GM19043 (cell line): ENCODE results near the gene TOGARAM1.
A peak's percentile ranks its signal among the peaks of the same experiment; 100 is the strongest.

Source experiments
- ATAC-seq: cut with Tn5 transposase; IDR thresholded peaks from one replicate; pipeline ENCODE4 v1.9.1; 2021; ENCODE audit warnings: low read depth; ENCODE audit not compliant: unreplicated experiment

TOGARAM1 gene

DNA sequence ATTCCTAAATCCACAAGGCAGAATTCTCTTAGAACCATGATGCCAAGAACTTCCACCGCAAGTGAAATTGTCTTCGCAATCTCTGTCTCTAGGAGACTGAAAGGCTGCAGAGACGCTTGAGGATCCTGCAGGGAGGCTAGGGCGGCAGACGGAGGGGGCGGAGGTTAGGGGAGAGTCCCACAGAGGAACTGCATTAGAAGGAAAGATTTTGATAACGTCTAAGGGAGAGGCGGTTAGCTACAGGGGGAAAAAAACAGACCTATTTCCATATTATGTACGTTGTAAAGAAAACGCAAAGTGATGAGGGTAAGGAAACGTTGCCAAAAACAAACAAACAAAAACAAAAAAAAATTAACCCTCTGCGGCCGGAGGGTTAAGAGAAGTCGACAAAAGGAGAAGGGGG, 838 bp upstream of the TOGARAM1 start:
- no peak for ATAC-seq

DNA sequence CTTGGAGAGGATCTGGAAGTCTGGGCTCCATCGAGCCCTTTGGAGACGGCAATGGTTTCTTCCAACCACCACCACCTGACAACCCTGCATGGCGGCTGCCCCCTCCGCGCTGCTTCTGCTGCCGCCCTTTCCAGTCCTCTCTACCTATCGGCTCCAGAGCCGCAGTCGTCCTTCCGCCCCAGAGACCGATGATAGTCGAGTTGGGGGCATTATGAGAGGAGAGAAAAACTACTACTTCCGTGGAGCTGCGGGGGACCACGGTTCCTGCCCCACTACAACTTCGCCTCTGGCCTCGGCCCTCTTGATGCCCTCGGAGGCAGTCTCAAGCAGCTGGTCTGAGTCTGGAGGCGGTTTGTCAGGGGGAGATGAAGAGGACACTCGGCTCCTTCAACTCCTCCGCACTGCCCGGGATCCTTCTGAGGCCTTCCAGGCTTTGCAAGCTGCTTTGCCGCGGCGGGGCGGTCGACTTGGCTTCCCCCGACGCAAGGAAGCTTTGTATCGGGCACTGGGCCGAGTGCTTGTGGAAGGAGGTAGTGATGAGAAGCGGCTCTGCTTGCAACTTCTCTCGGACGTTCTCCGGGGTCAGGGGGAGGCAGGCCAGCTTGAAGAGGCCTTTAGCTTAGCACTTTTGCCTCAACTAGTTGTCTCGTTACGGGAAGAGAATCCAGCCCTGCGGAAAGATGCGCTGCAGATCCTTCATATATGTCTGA, 499 bp downstream of the TOGARAM1 start:
- ATAC-seq: peak; percentile 20

DNA sequence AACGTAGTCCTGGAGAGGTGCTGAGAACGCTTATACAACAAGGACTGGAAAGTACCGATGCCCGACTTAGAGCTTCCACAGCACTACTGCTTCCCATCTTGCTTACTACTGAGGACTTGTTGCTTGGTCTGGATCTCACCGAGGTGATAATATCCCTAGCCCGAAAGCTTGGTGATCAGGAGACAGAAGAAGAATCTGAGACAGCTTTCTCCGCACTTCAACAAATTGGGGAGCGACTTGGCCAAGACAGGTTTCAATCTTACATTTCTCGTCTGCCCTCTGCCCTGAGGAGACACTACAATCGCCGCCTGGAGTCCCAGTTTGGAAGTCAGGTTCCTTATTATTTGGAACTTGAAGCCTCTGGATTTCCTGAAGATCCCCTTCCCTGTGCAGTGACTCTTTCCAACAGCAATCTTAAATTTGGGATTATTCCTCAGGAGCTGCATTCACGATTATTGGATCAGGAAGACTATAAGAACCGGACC, 1.1 kb downstream of the TOGARAM1 start:
- ATAC-seq: no peak

DNA sequence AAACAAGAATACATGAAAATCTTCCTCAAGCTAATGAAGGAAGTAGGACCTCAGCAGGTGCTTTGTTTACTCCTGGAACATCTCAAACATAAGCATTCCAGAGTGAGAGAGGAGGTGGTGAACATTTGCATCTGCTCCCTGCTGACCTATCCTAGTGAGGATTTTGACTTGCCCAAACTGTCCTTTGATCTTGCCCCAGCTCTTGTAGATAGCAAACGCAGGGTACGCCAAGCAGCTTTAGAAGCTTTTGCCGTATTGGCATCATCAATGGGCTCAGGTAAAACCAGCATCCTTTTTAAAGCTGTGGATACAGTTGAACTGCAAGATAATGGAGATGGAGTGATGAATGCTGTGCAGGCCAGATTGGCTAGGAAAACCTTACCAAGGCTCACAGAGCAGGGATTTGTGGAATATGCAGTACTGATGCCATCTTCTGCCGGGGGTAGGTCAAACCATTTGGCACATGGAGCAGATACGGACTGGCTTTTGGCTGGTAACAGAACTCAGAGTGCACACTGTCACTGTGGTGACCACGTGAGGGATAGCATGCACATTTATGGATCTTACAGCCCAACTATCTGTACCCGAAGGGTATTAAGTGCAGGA, 1.9 kb downstream of the TOGARAM1 start:
- no peak for ATAC-seq

DNA sequence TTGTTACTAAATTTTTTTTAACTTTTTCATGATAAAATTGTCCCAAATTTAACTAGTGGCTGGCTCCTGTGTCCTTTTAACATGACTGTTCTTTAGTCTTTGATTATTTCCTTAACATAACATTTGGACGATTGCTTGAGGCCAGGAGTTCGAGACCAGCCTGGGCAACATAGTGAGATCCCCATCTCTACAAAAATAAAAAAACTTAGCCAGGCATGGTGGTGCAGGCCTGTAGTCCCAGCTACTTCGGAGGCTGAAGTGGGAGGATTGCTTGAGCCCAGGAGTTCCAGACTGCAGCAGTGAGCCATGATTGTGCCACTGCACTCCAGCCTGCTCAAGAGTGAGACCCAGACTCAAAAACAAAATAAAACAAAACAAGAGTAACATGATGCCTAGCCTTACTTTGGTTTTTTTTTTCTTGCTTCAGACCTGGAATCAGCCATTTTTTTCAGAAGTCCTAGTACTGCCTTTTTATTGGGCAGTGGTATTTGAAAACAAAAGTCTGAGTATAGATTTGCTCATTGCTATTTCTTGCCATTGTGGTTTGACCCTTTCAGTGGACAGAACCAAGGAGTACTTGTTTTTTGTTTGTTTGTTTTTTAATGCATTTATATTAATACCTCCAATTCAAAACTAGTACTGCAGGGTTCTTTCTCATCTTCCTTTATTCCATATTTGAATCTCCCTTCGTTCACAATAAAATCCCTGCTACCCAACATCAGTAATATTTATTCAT, 4.8 kb downstream of the TOGARAM1 start:
- no peak for ATAC-seq

DNA sequence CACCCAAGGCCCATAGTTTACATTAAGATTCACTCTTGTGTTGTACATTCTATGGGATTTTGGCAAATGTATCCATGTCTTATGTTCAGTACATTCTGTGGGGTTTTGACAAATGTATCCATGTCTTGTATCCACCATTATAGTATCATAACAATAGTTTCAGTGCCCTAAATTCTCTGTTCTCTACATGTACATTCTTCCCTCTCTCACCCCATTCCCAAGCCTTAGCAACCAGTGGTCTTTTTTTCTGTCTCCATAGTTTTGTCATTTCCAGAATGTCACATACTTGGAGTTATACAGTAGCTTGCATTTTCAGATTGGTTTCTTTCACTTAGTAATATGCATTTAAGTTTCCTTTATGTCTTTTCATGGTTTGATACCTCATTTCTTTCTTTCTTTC, 6.7 kb downstream of the TOGARAM1 start:
- no peak for ATAC-seq

DNA sequence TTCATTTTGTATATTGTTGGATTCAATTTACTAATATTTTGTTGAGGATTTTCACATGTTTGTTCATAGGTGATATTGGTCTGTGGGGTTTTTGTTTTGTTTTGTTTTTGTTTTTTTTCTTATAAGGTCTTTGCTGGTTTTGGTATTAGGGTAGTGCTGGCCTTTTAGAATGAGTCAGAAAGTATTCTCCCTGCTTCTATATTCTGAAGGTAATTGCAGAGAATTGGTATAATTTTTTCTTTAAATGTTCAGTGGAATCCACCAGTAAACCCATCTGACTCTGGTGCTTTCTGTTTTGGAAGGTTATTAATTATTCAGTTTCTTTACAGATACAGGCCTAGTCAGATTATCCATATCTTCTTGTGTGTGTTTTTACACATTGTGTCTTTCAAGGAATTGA, 8.9 kb downstream of the TOGARAM1 start:
- no peak for ATAC-seq

DNA sequence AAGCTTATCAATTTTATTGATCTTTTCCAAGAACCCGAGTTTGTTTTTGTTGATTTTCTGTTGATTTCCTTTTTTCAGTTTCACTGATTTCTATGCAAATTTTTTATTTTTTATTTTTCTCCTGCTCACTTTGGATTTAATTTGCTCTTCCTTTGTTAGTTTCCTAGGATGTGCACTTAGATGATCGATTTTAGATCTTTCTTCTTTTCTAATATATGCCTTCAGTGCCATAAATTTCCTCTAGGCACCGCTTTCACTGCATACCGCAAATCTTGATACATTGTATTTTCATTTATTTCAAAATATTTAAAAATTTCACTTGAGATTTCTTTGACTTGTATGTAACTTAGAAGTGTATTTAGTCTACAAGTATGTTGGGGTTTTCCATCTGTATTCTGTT, 9.5 kb downstream of the TOGARAM1 start:
- ATAC-seq: no peak

DNA sequence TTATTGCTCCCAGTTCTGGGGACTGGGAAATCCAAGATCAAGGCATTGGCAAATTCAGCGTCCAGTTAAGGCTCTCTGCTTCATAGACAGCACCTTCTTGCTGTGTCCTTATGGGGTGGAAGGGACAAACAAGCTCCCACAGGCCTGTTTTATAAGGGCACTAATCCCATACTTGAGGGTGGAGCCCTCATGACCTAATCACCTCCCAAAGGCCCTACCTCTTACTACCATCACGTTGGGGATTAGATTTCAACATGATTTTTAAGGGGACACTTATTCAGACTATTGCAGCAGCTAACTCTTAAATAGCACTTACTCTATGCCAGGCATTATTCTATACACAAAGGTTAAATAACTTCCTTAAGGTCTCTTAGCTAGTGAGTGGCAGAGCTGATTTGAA, 17.3 kb downstream of the TOGARAM1 start:
- ATAC-seq: no peak

DNA sequence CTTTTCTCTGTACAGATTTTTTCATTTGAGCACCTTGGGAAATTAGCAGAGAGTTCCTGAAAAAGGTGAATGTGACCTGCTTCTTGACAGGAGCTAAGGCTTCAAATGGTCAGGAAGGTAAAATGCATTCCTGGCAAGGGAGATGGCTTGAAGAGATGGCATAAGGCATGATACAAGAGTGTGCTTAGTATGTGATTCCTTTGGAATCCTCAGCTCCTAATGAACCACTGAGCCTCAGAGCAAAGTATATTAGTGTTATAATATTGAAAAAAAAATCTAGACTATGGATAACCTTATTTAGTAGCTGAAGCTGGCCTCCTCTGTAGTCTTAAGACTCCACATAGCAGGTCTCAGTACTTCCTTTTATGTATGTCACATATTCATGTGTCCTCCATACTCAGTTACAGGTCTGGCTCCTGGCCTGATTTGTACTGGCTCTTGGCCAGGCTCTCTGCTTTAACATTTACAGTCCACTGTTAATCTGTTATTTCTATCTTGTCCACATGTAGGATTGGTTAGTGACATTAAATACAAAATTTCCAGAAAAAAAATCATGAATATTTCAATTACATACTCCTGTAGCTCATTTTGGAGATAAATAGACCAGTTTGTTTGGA, 17.9 kb downstream of the TOGARAM1 start:
- ATAC-seq: no peak

DNA sequence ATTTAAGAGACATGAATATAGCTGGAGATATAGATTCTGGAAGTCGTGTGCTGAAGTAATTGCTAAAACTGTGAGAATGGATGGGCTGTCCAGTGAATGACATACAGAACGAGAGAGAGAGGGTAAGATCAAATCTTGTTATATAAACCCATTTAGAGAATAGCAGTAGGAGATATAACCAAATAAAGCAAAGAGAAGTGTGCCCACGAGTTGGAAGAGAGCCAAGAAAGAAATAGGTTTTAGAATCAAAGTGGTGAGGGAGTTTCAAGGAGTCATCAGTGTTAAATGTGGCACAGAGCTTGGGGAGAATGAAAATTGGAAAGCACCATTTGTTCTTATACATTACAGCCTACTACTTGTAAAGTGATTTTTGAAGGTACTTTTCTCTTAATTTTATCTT, 19.2 kb downstream of the TOGARAM1 start:
- ATAC-seq: no peak

DNA sequence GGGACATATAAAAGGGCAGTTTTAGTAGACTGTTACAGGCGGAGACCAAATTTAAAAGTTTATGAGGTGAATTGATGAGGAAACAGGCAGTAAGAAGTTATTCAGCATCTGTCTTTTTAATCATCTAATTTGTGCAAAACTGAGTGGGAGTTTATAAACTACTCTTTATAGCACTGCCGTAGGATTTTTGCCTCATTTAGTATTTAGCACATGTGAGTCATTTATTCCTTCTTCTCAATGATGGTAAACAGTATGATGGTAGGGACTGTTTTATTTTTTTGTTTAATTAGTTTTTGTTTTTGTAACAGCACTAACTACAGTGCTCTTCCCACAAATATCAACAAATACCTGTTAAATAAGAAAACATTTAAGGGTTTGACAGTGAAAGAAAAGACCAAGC, 20.6 kb downstream of the TOGARAM1 start:
- ATAC-seq: no peak

DNA sequence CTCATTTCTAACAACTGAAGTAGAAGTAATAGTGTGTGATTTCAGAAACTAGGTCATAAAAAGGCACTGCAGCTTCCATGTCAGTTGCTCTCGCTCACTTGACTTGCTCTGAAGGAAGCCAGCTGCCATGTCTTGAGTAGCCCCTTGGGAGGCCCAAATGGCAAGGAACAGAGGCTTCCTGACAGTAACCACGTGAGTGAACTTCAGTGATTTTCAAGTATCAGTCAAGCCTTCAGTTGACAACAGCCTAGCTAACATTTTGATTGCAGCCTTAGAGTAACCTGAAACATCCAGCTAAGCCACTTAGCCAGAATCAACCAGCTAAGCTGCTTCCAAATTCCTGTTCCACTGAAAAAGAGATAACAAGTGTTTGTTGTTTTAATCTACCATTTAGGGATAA, 26.7 kb downstream of the TOGARAM1 start:
- ATAC-seq: no peak

DNA sequence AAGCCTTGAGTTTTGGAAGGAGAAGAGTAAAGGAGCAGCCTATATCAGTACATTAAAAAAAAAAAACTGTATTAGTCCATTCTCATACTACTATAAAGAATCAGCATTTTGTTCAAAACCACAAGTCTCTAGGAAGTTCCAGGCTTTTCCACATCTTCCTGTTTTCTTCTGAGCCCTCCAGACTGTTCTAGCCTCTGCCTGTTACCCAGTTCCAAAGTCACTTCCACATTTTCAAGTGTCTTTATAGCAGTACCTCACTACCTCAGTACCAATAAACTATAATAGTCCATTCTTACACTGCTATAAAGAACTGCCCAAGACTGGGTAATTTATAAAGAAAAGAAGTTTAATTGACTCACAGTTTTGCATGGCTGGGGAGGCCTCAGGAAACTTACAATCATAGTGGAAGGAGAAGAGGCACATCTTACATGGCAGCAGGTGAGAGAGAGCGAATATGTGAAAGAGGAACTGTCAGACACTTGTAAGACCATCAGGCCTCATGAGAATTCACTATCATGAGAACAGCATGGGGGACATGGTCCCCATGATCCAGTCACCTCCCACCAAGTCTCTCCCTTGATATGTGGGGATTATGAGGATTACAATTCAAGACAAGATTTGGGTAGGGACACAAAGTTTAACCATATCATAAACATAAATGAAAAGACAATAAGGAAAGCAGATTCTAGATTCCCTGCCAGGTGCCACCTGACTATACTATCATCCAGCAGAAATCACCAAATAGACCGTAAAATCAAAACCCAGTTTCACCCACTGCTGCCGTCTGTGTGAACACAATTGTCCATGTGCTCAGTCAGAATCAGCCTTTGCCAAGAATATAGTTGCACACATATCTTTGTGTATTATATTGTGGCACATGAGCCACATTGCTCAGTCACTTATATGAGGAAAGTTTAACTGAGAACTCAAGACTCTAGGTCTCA, 27.8 kb downstream of the TOGARAM1 start:
- no peak for ATAC-seq

DNA sequence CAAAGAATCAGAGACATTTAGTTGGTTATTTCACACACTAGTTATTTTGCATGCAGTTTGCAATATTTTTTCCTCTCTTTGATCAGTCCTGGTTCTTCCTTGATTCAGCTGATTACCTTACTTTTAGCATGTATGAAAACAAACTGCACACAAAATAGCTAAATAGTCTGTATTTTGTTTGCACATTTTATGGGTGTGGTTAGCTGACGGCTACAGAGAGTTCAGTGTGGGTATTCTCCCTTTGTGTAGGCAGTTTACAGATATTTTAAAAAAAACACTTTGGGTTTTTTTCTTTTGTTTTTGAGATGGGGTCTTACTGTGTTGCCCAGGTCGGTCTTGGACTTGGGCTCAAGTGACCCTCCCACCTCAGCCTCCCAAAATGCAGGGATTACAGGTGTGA, 28.5 kb downstream of the TOGARAM1 start:
- no peak for ATAC-seq

DNA sequence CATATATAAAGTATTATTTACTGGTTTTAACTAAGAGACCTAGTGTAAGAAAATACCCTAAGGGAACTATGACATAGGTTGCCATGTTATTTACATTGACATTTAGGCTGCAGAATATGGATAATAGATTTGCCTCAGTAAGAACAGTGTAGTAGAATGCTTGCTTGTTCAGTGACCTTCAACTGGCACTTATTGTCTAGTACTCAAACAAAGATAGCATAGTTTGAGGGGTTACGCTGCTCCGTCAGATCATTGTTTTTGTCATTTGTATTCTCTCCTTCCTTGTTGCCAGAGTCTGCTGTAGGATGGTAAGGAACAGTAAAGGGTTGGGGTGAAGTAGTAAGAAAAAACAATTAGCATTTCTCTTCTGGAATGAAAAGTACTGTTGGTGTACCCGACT, 33.2 kb downstream of the TOGARAM1 start:
- no peak for ATAC-seq

DNA sequence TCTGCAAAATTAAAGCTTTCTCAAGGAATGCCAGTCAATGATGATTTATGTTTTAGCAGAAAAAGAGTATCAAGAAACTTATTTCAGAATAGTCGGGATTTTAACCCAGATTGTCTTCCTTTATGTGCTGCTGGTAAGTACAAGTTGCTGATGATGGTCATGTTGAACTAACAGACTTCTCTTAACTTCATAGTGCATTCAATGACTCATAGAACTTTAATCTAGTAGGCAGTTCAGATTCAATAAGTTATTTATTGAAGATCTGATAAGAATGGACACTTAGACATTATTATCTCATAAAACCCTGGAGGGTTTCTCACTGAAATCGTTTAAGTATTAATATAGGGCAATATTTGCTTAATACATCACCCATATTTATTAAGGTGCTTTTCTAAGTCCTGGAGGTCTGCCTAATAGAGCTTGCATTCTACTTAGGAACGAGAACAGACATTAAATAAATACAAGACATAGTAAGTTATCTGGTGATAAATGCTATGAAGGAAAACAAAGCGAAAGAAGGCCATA, 33.8 kb downstream of the TOGARAM1 start:
- ATAC-seq: no peak

DNA sequence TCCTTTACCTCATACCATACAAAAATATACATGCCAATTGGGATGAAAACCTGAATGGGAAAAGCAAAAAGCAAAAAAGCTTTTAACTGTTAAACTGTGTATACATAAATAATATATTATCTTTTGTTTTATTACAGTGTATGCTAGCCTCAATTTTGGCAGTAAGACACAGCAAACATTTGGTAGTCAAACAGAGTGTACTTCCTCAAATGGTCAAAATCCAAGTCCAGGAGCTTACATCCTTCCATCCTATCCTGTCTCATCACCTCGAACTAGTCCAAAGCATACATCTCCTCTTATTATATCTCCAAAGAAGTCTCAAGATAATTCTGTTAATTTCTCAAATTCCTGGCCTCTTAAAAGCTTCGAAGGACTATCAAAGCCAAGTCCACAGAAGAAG, 41.9 kb downstream of the TOGARAM1 start:
- no peak for ATAC-seq

DNA sequence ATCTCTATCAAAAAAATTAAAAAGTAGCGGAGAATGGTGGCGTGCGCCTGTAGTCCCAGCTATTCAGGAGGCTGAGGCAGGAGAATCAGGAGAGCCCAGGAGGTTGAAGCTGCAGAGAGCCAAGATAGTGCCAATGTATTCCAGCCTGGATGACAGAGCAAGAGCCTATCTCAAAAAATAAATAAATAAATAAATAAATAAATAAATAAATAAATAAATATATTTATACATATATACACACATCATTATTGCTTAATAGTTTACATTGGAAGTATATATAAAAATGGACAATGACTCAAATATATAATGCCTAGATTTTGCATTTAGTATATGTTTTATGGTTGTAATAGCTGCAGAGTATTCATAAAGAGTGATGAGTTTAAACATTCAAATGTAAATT, 53.1 kb downstream of the TOGARAM1 start:
- no peak for ATAC-seq

DNA sequence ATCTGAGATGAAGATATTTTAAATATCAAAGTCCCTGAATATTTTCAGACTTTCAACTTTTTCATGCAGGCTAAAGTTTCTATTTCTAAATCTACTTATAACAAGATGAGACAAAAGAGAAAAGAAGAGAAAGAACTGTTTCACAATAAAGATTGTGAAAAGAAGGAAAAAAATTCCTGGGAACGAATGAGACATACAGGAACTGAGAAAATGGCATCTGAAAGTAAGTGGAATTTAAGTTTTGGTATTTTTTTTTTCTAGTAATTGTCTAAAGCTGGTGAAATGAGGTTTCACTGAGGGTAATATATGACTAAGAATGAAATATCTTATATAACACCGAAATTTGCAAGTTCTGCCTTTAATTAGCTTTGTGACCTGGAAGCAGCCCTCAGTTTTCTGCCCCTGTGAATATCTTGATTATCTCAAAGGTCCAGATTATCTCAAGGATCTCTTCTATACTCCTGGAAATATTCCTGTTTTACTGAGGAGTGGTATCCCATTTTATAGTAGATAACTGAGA, 66.2 kb downstream of the TOGARAM1 start:
- ATAC-seq: no peak
